GM23338 (cell line): ENCODE data around the gene GCH1. TPM values are rescaled to one million over a fixed set of nuclear protein-coding genes. Genes with fewer than 3 reads are reported as not detected.

ENCODE experiments used
- ATAC-seq: fragments of 200-7000 bp; cut with Tn5 transposase; 3 replicates; pipeline ENCODE4 v1.9.1; 2020
- DNase-seq: peaks from one replicate; pipeline ENCODE4 v3.0.0-alpha.2; 2015; ENCODE audit warnings: low spot score
- H2AFZ ChIP-seq: fragments of 200-600 bp; sonication (generic); 2 replicates; pipeline ENCODE4 v1.8.0; 2016; ENCODE audit warnings: antibody characterized with exemption, mild to moderate bottlenecking, moderate library complexity
- H3F3A ChIP-seq: fragments of 200-600 bp; sonication (generic); replicated peaks from 2 replicates; pipeline ENCODE4 v1.8.0; 2017; ENCODE audit warnings: antibody characterized with exemption, mixed run types, low read depth
- H3K27ac ChIP-seq: fragments of 200-600 bp; sonication (generic); 2 replicates; pipeline ENCODE4 v1.6.1; 2016; ENCODE audit warnings: low read depth
- H3K27me3 ChIP-seq: fragments of 200-600 bp; sonication (generic); 2 replicates; pipeline ENCODE4 v1.8.0; 2016; ENCODE audit warnings: mild to moderate bottlenecking, mixed run types, moderate library complexity; ENCODE audit not compliant: insufficient read depth
- H3K36me3 ChIP-seq: fragments of 200-600 bp; sonication (generic); 2 replicates; pipeline ENCODE4 v1.8.0; 2016; ENCODE audit warnings: mild to moderate bottlenecking; ENCODE audit not compliant: insufficient read depth
- H3K4me1 ChIP-seq: fragments of 200-600 bp; sonication (generic); 2 replicates; pipeline ENCODE4 v1.8.0; 2016; ENCODE audit warnings: mild to moderate bottlenecking, moderate library complexity; ENCODE audit not compliant: insufficient read depth
- H3K4me2 ChIP-seq: fragments of 200-600 bp; sonication (generic); 2 replicates; pipeline ENCODE4 v1.7.1; 2017; ENCODE audit warnings: mixed run types
- H3K4me3 ChIP-seq: fragments of 200-600 bp; sonication (generic); 2 replicates; pipeline ENCODE4 v1.6.1; 2016; ENCODE audit warnings: mixed run types
- H3K79me2 ChIP-seq: fragments of 200-600 bp; sonication (generic); replicated peaks from 2 replicates; pipeline ENCODE4 v1.8.0; 2017; ENCODE audit warnings: mild to moderate bottlenecking; ENCODE audit not compliant: insufficient read depth
- H3K9me2 ChIP-seq: fragments of 200-600 bp; sonication (generic); 2 replicates; pipeline ENCODE4 v1.8.0; 2017; ENCODE audit not compliant: insufficient read depth
- H4K20me1 ChIP-seq: fragments of 200-600 bp; sonication (generic); replicated peaks from 2 replicates; pipeline ENCODE4 v1.8.0; 2017; ENCODE audit warnings: mild to moderate bottlenecking; ENCODE audit not compliant: insufficient read depth
- H3K27ac Mint-ChIP-seq: 2 replicates; pipeline ENCODE4 v1.8.0; 2020; ENCODE audit warnings: inconsistent platforms, mild to moderate bottlenecking, moderate library complexity, mixed read lengths
- H3K27me3 Mint-ChIP-seq: 3 replicates; pipeline ENCODE4 v1.8.0; 2022; ENCODE audit warnings: low read depth, mild to moderate bottlenecking, moderate library complexity, mixed read lengths, inconsistent platforms; ENCODE audit not compliant: insufficient read depth, poor library complexity
- H3K36me3 Mint-ChIP-seq: 3 replicates; pipeline ENCODE4 v1.8.0; 2021; ENCODE audit warnings: low read depth, mild to moderate bottlenecking, inconsistent platforms, moderate library complexity, mixed read lengths
- H3K4me1 Mint-ChIP-seq: 3 replicates; pipeline ENCODE4 v1.8.0; 2020; ENCODE audit warnings: mild to moderate bottlenecking, inconsistent platforms, mixed read lengths
- H3K4me3 Mint-ChIP-seq: 3 replicates; pipeline ENCODE4 v1.8.0; 2021; ENCODE audit warnings: moderate library complexity, mild to moderate bottlenecking, inconsistent platforms, mixed read lengths
- H3K9me3 Mint-ChIP-seq: 3 replicates; pipeline ENCODE4 v1.8.0; 2020; ENCODE audit warnings: moderate library complexity, mild to moderate bottlenecking, inconsistent platforms, mixed read lengths
- CREB1 ChIP-seq: fragments of 250-450 bp; sonication (Bioruptor Pico); IDR thresholded peaks from 2 replicates; pipeline ENCODE4 v1.5.0; 2020; ENCODE audit warnings: low read depth, mild to moderate bottlenecking, moderate library complexity
- EZH2 ChIP-seq: fragments of 200-600 bp; sonication (generic); IDR thresholded peaks from one replicate; pipeline ENCODE4 v1.8.0; 2017; ENCODE audit warnings: antibody characterized with exemption, mild to moderate bottlenecking, low read depth; ENCODE audit not compliant: unreplicated experiment
- EZH2phosphoT487 ChIP-seq: fragments of 200-600 bp; sonication (generic); IDR thresholded peaks from one replicate; pipeline ENCODE4 v1.8.1; 2018; ENCODE audit warnings: antibody characterized with exemption; ENCODE audit not compliant: unreplicated experiment
- JUNB ChIP-seq: IDR thresholded peaks from one replicate; pipeline ENCODE4 v1.6.1; 2016; ENCODE audit warnings: antibody characterized with exemption; ENCODE audit not compliant: unreplicated experiment
- NANOG ChIP-seq: IDR thresholded peaks from 2 replicates; pipeline ENCODE4 v1.6.1; 2016; ENCODE audit warnings: antibody characterized with exemption, borderline replicate concordance
- POLR2AphosphoS5 ChIP-seq: IDR thresholded peaks from 2 replicates; pipeline ENCODE4 v1.6.1; 2016; ENCODE audit warnings: antibody characterized with exemption, low read depth
- STAT1 ChIP-seq: IDR thresholded peaks from one replicate; pipeline ENCODE4 v1.6.1; 2016; ENCODE audit warnings: antibody characterized with exemption; ENCODE audit not compliant: unreplicated experiment
- ZNF114 ChIP-seq: fragments of 250-450 bp; sonication (Bioruptor Pico); IDR thresholded peaks from 2 replicates; pipeline ENCODE4 v1.5.0; 2020; ENCODE audit warnings: mild to moderate bottlenecking, moderate library complexity
- ZNF331 ChIP-seq: fragments of 250-450 bp; sonication (Bioruptor Pico); IDR thresholded peaks from 2 replicates; pipeline ENCODE4 v1.5.0; 2020; ENCODE audit warnings: low read depth, mild to moderate bottlenecking, moderate library complexity
- polyA plus RNA-seq: library from polyadenylated mRNA; unstranded; fragments of >200 nt; fragmentation: Nextera tagmentation; extraction: Ambion mirVana; gene quantifications from 2 replicates; pipeline ENCODE4 v1.2.1, GENCODE V29; 2016
- total RNA-seq: library from RNA; depleted of rRNA; stranded (reverse); fragments of >200 nt; shearing (Covaris generic); gene quantifications from 2 replicates; pipeline ENCODE4 v1.2.3, GENCODE V29; 2014
- TF ChIP-seq, protein P1 (sequence below): fragments of 250-450 bp; sonication (Bioruptor Pico); IDR thresholded peaks from 2 replicates; pipeline ENCODE4 v1.5.0; 2020; ENCODE audit warnings: mild to moderate bottlenecking, moderate library complexity
- TF ChIP-seq, protein P2 (sequence below): IDR thresholded peaks from one replicate; pipeline ENCODE4 v1.6.1; 2018; ENCODE audit warnings: antibody characterized with exemption; ENCODE audit not compliant: unreplicated experiment
- TF ChIP-seq, protein P3 (sequence below), 2 experiments: fragments of 200-600 bp in 1 of 2; sonication (generic) in 1 of 2; conservative IDR thresholded peaks; 2 replicates each; pipeline versions ENCODE4 v1.5.1 to v1.6.1; 2016 to 2017; ENCODE audit warnings: antibody characterized with exemption in 2 of 2, low read depth in 2 of 2, mild to moderate bottlenecking in 2 of 2, moderate library complexity in 1 of 2
- TF ChIP-seq, protein P4 (sequence below): IDR thresholded peaks from 2 replicates; pipeline ENCODE4 v1.6.1; 2016; ENCODE audit warnings: antibody characterized with exemption

GCH1 gene
- total and polyA plus RNA-seq, 2 experiments from 2014 or later: 8.7 to 15.0 TPM

DNA sequence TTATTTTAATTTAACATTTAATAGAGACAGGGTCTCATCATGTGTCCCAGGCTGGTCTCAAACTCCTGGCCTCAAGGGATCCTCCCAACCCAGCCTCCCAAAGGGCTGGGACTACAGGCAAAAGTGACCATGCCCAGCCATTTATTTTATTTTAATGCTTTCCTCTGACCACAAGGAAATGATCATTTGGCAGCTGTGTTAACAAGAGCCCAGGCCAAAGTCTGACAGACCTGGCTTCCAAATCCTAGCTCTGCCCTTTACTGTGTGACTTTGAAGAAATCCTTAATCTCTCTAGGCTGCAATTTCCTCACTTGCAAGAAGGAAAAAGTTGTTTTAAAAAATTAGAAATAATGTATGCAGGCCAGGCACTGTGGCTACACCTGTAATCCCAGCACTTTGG, 16.7 kb upstream of the GCH1 start:
- TF ChIP-seq NANOG: no peak
- no peak for TF ChIP-seq EZH2
- no peak for TF ChIP-seq ZNF114 (CRISPR knock-in tag)
- no peak for TF ChIP-seq EZH2phosphoT487
- TF ChIP-seq, protein P1, sequence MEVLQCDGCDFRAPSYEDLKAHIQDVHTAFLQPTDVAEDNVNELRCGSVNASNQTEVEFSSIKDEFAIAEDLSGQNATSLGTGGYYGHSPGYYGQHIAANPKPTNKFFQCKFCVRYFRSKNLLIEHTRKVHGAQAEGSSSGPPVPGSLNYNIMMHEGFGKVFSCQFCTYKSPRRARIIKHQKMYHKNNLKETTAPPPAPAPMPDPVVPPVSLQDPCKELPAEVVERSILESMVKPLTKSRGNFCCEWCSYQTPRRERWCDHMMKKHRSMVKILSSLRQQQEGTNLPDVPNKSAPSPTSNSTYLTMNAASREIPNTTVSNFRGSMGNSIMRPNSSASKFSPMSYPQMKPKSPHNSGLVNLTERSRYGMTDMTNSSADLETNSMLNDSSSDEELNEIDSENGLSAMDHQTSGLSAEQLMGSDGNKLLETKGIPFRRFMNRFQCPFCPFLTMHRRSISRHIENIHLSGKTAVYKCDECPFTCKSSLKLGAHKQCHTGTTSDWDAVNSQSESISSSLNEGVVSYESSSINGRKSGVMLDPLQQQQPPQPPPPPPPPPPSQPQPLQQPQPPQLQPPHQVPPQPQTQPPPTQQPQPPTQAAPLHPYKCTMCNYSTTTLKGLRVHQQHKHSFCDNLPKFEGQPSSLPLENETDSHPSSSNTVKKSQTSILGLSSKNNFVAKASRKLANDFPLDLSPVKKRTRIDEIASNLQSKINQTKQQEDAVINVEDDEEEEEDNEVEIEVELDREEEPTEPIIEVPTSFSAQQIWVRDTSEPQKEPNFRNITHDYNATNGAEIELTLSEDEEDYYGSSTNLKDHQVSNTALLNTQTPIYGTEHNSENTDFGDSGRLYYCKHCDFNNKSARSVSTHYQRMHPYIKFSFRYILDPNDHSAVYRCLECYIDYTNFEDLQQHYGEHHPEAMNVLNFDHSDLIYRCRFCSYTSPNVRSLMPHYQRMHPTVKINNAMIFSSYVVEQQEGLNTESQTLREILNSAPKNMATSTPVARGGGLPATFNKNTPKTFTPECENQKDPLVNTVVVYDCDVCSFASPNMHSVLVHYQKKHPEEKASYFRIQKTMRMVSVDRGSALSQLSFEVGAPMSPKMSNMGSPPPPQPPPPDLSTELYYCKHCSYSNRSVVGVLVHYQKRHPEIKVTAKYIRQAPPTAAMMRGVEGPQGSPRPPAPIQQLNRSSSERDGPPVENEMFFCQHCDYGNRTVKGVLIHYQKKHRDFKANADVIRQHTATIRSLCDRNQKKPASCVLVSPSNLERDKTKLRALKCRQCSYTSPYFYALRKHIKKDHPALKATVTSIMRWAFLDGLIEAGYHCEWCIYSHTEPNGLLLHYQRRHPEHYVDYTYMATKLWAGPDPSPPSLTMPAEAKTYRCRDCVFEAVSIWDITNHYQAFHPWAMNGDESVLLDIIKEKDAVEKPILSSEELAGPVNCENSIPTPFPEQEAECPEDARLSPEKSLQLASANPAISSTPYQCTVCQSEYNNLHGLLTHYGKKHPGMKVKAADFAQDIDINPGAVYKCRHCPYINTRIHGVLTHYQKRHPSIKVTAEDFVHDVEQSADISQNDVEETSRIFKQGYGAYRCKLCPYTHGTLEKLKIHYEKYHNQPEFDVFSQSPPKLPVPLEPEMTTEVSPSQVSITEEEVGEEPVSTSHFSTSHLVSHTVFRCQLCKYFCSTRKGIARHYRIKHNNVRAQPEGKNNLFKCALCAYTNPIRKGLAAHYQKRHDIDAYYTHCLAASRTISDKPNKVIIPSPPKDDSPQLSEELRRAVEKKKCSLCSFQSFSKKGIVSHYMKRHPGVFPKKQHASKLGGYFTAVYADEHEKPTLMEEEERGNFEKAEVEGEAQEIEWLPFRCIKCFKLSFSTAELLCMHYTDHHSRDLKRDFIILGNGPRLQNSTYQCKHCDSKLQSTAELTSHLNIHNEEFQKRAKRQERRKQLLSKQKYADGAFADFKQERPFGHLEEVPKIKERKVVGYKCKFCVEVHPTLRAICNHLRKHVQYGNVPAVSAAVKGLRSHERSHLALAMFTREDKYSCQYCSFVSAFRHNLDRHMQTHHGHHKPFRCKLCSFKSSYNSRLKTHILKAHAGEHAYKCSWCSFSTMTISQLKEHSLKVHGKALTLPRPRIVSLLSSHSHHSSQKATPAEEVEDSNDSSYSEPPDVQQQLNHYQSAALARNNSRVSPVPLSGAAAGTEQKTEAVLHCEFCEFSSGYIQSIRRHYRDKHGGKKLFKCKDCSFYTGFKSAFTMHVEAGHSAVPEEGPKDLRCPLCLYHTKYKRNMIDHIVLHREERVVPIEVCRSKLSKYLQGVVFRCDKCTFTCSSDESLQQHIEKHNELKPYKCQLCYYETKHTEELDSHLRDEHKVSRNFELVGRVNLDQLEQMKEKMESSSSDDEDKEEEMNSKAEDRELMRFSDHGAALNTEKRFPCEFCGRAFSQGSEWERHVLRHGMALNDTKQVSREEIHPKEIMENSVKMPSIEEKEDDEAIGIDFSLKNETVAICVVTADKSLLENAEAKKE (CRISPR knock-in tag): no peak
- TF ChIP-seq, protein P2, sequence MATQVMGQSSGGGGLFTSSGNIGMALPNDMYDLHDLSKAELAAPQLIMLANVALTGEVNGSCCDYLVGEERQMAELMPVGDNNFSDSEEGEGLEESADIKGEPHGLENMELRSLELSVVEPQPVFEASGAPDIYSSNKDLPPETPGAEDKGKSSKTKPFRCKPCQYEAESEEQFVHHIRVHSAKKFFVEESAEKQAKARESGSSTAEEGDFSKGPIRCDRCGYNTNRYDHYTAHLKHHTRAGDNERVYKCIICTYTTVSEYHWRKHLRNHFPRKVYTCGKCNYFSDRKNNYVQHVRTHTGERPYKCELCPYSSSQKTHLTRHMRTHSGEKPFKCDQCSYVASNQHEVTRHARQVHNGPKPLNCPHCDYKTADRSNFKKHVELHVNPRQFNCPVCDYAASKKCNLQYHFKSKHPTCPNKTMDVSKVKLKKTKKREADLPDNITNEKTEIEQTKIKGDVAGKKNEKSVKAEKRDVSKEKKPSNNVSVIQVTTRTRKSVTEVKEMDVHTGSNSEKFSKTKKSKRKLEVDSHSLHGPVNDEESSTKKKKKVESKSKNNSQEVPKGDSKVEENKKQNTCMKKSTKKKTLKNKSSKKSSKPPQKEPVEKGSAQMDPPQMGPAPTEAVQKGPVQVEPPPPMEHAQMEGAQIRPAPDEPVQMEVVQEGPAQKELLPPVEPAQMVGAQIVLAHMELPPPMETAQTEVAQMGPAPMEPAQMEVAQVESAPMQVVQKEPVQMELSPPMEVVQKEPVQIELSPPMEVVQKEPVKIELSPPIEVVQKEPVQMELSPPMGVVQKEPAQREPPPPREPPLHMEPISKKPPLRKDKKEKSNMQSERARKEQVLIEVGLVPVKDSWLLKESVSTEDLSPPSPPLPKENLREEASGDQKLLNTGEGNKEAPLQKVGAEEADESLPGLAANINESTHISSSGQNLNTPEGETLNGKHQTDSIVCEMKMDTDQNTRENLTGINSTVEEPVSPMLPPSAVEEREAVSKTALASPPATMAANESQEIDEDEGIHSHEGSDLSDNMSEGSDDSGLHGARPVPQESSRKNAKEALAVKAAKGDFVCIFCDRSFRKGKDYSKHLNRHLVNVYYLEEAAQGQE: no peak
- TF ChIP-seq POLR2AphosphoS5: no peak
- no peak for TF ChIP-seq CREB1 (CRISPR knock-in tag)
- TF ChIP-seq, protein P3, sequence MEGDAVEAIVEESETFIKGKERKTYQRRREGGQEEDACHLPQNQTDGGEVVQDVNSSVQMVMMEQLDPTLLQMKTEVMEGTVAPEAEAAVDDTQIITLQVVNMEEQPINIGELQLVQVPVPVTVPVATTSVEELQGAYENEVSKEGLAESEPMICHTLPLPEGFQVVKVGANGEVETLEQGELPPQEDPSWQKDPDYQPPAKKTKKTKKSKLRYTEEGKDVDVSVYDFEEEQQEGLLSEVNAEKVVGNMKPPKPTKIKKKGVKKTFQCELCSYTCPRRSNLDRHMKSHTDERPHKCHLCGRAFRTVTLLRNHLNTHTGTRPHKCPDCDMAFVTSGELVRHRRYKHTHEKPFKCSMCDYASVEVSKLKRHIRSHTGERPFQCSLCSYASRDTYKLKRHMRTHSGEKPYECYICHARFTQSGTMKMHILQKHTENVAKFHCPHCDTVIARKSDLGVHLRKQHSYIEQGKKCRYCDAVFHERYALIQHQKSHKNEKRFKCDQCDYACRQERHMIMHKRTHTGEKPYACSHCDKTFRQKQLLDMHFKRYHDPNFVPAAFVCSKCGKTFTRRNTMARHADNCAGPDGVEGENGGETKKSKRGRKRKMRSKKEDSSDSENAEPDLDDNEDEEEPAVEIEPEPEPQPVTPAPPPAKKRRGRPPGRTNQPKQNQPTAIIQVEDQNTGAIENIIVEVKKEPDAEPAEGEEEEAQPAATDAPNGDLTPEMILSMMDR (conservative IDR thresholded peaks at IDR 0.05; ENCODE audit: low read depth in 2 of 2): no peak
- TF ChIP-seq ZNF331 (CRISPR knock-in tag): no peak
- TF ChIP-seq STAT1: no peak
- no peak for TF ChIP-seq JUNB
- TF ChIP-seq, protein P4, sequence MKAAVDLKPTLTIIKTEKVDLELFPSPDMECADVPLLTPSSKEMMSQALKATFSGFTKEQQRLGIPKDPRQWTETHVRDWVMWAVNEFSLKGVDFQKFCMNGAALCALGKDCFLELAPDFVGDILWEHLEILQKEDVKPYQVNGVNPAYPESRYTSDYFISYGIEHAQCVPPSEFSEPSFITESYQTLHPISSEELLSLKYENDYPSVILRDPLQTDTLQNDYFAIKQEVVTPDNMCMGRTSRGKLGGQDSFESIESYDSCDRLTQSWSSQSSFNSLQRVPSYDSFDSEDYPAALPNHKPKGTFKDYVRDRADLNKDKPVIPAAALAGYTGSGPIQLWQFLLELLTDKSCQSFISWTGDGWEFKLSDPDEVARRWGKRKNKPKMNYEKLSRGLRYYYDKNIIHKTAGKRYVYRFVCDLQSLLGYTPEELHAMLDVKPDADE: no peak
- no peaks in the 10 kb centered on the region for H3K4me1 ChIP-seq
- Mint-ChIP-seq H3K36me3 (no peaks in the 10 kb centered on the region), H3K4me3 (no peak overlapping the region), H3K27me3 (peaks cover 4% of the 10 kb centered on the region), H3K27ac (no peak overlapping the region), H3K4me1 (no peaks in the 10 kb centered on the region), H3K9me3 (no peaks in the 10 kb centered on the region)
- H3K4me2 ChIP-seq: no peak overlapping the region
- H3K79me2 ChIP-seq: no peaks in the 10 kb centered on the region
- H3K9me2 ChIP-seq: no peaks in the 10 kb centered on the region
- H3K36me3 ChIP-seq: no peaks in the 10 kb centered on the region
- no peak overlapping the region for H3K4me3 ChIP-seq
- no peak overlapping the region for H2AFZ ChIP-seq
- H3F3A ChIP-seq: no peaks in the 10 kb centered on the region
- H3K27me3 ChIP-seq: no peaks in the 10 kb centered on the region
- DNase-seq (no peak), ATAC-seq (no peak)
- H4K20me1 ChIP-seq: no peaks in the 10 kb centered on the region
- H3K27ac ChIP-seq: no peak overlapping the region
